ENCODE results near the gene MYO16.

Gene MYO16

GRCh38 chr13:108828086-108828815 lies 198.8 kb downstream of the MYO16 start:
- Histone ChIP-seq H3K4me2 (ENCODE audit: low read depth, low read length, poor library complexity, severe bottlenecking) (no peak overlapping the region), H3K9me3 (ENCODE audit: insufficient read depth, low read depth, low read length) (peaks cover 7% of the 10 kb centered on the region; the same call in 1 of the 2 replicates), H3K9ac (ENCODE audit: low read depth, low read length, poor library complexity, severe bottlenecking) (no peak overlapping the region), H4K20me1 (ENCODE audit: insufficient read depth, low read length, poor library complexity, severe bottlenecking) (no peaks in the 10 kb centered on the region), H2AFZ (ENCODE audit: low read length) (no peak overlapping the region), H3K4me3 (ENCODE audit: low read length, poor library complexity, severe bottlenecking) (no peak overlapping the region), H3F3A (ENCODE audit: low read depth) (no peaks in the 10 kb centered on the region), H3K9me2 (replicated peaks; ENCODE audit: low read depth, low read length) (no peaks in the 10 kb centered on the region), H3K36me3 (ENCODE audit: insufficient read depth, low read length) (no peaks in the 10 kb centered on the region), H3K79me2 (ENCODE audit: insufficient read depth, low read length) (no peaks in the 10 kb centered on the region), H3K27me3 (ENCODE audit: insufficient read depth, low read length, poor library complexity, severe bottlenecking) (no peaks in the 10 kb centered on the region), H3K4me1 (ENCODE audit: insufficient read depth, low read length, poor library complexity, severe bottlenecking) (no peaks in the 10 kb centered on the region)
- TF ChIP-seq EZH2phosphoT487 (IDR thresholded peaks at IDR 0.05; ENCODE audit: borderline replicate concordance) (no peak), CTCF (conservative IDR thresholded peaks at IDR 0.05; ENCODE audit: low read length) (no peak)

GRCh38 chr13:108830916-108831315 lies 201.5 kb downstream of the MYO16 start:
- Histone ChIP-seq H3F3A (ENCODE audit: low read depth) (no peaks in the 10 kb centered on the region), H3K9ac (ENCODE audit: low read depth, low read length, poor library complexity, severe bottlenecking) (no peak overlapping the region), H3K4me2 (ENCODE audit: low read depth, low read length, poor library complexity, severe bottlenecking) (no peak overlapping the region), H3K36me3 (ENCODE audit: insufficient read depth, low read length) (no peaks in the 10 kb centered on the region), H3K9me3 (ENCODE audit: insufficient read depth, low read depth, low read length) (peaks cover 7% of the 10 kb centered on the region; the same call in 1 of the 2 replicates), H3K27me3 (ENCODE audit: insufficient read depth, low read length, poor library complexity, severe bottlenecking) (no peaks in the 10 kb centered on the region), H3K4me3 (ENCODE audit: low read length, poor library complexity, severe bottlenecking) (no peak overlapping the region), H3K4me1 (ENCODE audit: insufficient read depth, low read length, poor library complexity, severe bottlenecking) (no peaks in the 10 kb centered on the region), H3K9me2 (replicated peaks; ENCODE audit: low read depth, low read length) (no peaks in the 10 kb centered on the region), H2AFZ (ENCODE audit: low read length) (no peak overlapping the region), H3K79me2 (ENCODE audit: insufficient read depth, low read length) (no peaks in the 10 kb centered on the region), H4K20me1 (ENCODE audit: insufficient read depth, low read length, poor library complexity, severe bottlenecking) (no peaks in the 10 kb centered on the region)
- TF ChIP-seq CTCF (conservative IDR thresholded peaks at IDR 0.05; ENCODE audit: low read length): no peak
- TF ChIP-seq EZH2phosphoT487 (IDR thresholded peaks at IDR 0.05; ENCODE audit: borderline replicate concordance): no peak

- Histone ChIP-seq H3K27me3 (ENCODE audit: insufficient read depth, low read length, poor library complexity, severe bottlenecking) (no peaks in the 10 kb centered on the region), H2AFZ (ENCODE audit: low read length) (no peak overlapping the region), H3F3A (ENCODE audit: low read depth) (no peaks in the 10 kb centered on the region), H3K4me2 (ENCODE audit: low read depth, low read length, poor library complexity, severe bottlenecking) (no peak overlapping the region), H3K36me3 (ENCODE audit: insufficient read depth, low read length) (no peaks in the 10 kb centered on the region), H3K4me3 (ENCODE audit: low read length, poor library complexity, severe bottlenecking) (no peak overlapping the region), H3K79me2 (ENCODE audit: insufficient read depth, low read length) (no peaks in the 10 kb centered on the region), H3K9me3 (ENCODE audit: insufficient read depth, low read depth, low read length) (peaks cover 2% of the 10 kb centered on the region; the same call in 1 of the 2 replicates), H4K20me1 (ENCODE audit: insufficient read depth, low read length, poor library complexity, severe bottlenecking) (no peaks in the 10 kb centered on the region), H3K4me1 (ENCODE audit: insufficient read depth, low read length, poor library complexity, severe bottlenecking) (no peaks in the 10 kb centered on the region), H3K9me2 (replicated peaks; ENCODE audit: low read depth, low read length) (no peaks in the 10 kb centered on the region), H3K9ac (ENCODE audit: low read depth, low read length, poor library complexity, severe bottlenecking) (no peak overlapping the region)
- TF ChIP-seq CTCF (conservative IDR thresholded peaks at IDR 0.05; ENCODE audit: low read length) (no peak), EZH2phosphoT487 (IDR thresholded peaks at IDR 0.05; ENCODE audit: borderline replicate concordance) (no peak)
Observed at GRCh38 chr13:108833531-108833930, 204.1 kb downstream of the MYO16 start.
